NCI-H128 (cell line): ENCODE measurements around the gene TBC1D13.

Experiments
- DNase-seq: peaks from one replicate; lab custom pipeline; 2025; ENCODE audit not compliant: unreplicated experiment; lab: John Stamatoyannopoulos, UW

The TBC1D13 gene

GRCh38 chr9:128820665-128821583 is 33.9 kb downstream of the TBC1D13 start:
- DNase-seq: no peak

GRCh38 chr9:128821584-128822406 is 34.7 kb downstream of the TBC1D13 start:
- DNase-seq: no peak

GRCh38 chr9:128822407-128823042 is 35.5 kb downstream of the TBC1D13 start:
- DNase-seq: no peak

GRCh38 chr9:128823362-128823902 is 36.4 kb downstream of the TBC1D13 start:
- DNase-seq: no peak

GRCh38 chr9:128823903-128824406 is 36.9 kb downstream of the TBC1D13 start:
- no peak for DNase-seq

- no peak for DNase-seq
These were observed 37.9 kb downstream of the TBC1D13 start for GRCh38 chr9:128824911-128825310.

GRCh38 chr9:128825923-128826700 is 39.1 kb downstream of the TBC1D13 start:
- no peak for DNase-seq

- DNase-seq: no peak
These were observed 41.2 kb downstream of the TBC1D13 start for GRCh38 chr9:128828267-128828666.

- DNase-seq: no peak
These were observed 41.8 kb downstream of the TBC1D13 start for GRCh38 chr9:128828719-128829452.

GRCh38 chr9:128829477-128830251 is 42.6 kb downstream of the TBC1D13 start, which contains the start of gene SPOUT1:
TSS of gene SPOUT1 (minus strand) at chr9:128829794. CDS start at chr9:128829780, 14 bp downstream.
- peak; percentile 83 for DNase-seq

GRCh38 chr9:128833696-128834095 is 46.6 kb downstream of the TBC1D13 start:
- no peak for DNase-seq

- no peak for DNase-seq
These were observed 48.5 kb downstream of the TBC1D13 start for GRCh38 chr9:128835246-128836210.

GRCh38 chr9:128836509-128837145 is 49.6 kb downstream of the TBC1D13 start:
- DNase-seq: no peak

- no peak for DNase-seq
These were observed 51.3 kb downstream of the TBC1D13 start for GRCh38 chr9:128838338-128838737.

- DNase-seq: no peak
These were observed 53.5 kb downstream of the TBC1D13 start for GRCh38 chr9:128840524-128840923.

- DNase-seq: no peak
These were observed 54.8 kb downstream of the TBC1D13 start for GRCh38 chr9:128841694-128842492.
